ENCODE data around the gene PAPPA.

DNA sequence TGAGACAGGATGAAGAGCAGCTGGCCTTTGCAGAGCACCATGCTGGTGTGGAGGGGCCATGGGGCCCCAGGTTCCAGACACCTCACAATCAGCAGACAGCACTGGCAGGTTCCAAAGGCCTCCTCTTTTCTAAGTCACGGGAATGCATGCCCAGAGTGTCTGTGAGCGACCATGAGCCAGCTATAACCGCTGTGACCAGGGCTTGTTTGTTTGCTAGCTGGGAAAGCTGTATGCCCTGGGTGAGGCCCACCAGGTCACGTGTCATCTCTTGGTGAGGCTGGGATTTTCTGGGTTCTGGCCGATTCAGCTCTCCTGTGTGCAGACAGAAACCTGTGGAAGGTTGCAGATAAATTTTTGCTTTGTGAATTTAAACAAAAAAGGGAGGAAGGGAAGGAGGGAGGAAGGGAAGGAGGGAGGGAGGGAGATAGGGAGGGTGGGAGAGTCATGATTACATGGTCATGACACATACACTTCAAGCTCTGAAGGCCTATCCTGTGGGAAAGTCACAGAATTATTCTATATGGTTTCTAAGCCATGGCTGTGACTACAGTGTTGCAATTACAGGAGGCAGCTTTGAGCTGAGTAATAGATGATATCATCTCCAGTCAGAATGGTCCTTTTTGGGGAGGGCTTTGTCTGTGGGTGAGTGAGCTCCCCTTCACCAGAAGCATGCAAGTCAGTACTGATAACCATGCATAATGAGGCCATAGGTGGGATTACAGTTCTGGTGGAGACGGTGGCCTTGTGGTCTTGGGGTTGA, 37.2 kb downstream of the PAPPA start:
- TF ChIP-seq POLR2AphosphoS5 (IDR thresholded peaks at IDR 0.05; ENCODE audit: low read depth, low read length) (no peak), RAD21 (IDR thresholded peaks at IDR 0.05 in 1 of 2, conservative IDR thresholded peaks at IDR 0.05 in 1 of 2; ENCODE audit: low read depth in 2 of 2, low read length in 2 of 2) (no peak), JUN (IDR thresholded peaks at IDR 0.05; ENCODE audit: low read depth, low read length) (no peak), HDAC6 (IDR thresholded peaks at IDR 0.05; ENCODE audit: low read depth, low read length) (no peak), EZH2 (IDR thresholded peaks at IDR 0.05; ENCODE audit: low read depth, low read length, severe bottlenecking) (no peak), RXRA (IDR thresholded peaks at IDR 0.05; ENCODE audit: insufficient read depth, low read depth, low read length) (no peak), SIN3A (conservative IDR thresholded peaks at IDR 0.05 in 1 of 2, IDR thresholded peaks at IDR 0.05 in 1 of 2; ENCODE audit: low read depth in 1 of 2, low read length in 2 of 2) (no peak), RBBP5 (IDR thresholded peaks at IDR 0.05; ENCODE audit: borderline replicate concordance, low read depth, low read length) (no peak), GTF2F1 (IDR thresholded peaks at IDR 0.05; ENCODE audit: borderline replicate concordance, low read depth, low read length) (no peak)
- TF ChIP-seq, protein P1, sequence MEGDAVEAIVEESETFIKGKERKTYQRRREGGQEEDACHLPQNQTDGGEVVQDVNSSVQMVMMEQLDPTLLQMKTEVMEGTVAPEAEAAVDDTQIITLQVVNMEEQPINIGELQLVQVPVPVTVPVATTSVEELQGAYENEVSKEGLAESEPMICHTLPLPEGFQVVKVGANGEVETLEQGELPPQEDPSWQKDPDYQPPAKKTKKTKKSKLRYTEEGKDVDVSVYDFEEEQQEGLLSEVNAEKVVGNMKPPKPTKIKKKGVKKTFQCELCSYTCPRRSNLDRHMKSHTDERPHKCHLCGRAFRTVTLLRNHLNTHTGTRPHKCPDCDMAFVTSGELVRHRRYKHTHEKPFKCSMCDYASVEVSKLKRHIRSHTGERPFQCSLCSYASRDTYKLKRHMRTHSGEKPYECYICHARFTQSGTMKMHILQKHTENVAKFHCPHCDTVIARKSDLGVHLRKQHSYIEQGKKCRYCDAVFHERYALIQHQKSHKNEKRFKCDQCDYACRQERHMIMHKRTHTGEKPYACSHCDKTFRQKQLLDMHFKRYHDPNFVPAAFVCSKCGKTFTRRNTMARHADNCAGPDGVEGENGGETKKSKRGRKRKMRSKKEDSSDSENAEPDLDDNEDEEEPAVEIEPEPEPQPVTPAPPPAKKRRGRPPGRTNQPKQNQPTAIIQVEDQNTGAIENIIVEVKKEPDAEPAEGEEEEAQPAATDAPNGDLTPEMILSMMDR (IDR thresholded peaks at IDR 0.05; ENCODE audit: control extremely low read depth in 1 of 3, insufficient read depth in 1 of 3, low read depth in 1 of 3, low read length in 3 of 3): no peak
- TF ChIP-seq, protein P2, sequence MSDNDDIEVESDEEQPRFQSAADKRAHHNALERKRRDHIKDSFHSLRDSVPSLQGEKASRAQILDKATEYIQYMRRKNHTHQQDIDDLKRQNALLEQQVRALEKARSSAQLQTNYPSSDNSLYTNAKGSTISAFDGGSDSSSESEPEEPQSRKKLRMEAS (IDR thresholded peaks at IDR 0.05): no peak

Measured in H1 (cell line).